ENCODE data around the gene MYBPC3.
A peak's percentile ranks its signal among the peaks of the same experiment; 100 is the strongest.

Gene MYBPC3

DNA sequence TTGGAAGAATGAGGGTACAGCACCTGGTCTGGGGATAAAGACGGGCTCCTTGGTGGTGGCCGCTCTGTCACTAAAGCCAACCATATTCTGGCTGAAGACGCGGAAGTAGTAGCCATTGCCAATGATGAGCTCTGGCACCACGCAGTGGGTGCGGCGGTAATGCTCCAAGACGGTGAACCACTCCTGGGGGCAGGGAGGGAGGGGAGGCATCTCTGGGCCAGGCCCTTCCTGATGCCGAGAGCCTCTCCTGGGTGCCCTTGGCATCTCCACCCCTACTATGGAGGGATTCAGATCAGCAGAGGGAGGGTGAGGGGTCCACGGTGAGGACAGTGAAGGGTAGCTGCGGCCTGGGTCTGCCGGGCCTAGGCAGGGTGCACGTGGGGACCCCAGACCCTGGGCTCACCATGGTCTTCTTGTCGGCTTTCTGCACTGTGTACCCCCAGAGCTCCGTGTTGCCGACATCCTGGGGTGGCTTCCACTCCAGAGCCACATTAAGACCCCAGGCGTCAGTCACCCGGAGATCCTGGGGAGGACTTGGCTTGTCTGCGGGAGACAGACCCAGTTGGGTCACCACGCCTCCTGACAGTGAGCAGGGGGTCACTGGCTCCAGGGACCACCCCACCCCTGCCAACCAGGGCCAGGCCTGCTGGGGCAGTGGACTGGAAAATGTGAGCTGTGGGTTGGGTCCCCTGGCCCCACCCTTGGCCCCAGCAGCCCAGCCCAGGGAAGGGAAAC is 19.5 kb downstream of the MYBPC3 start:
- no peak overlapping the region for H3K4me3 ChIP-seq (replicated peaks; ENCODE audit: low read depth, low read length)
- DNase-seq (ENCODE audit: low read depth), result no peak
- TF ChIP-seq CTCF (IDR thresholded peaks at IDR 0.05; ENCODE audit: low read length, missing control alignments), result no peak

DNA sequence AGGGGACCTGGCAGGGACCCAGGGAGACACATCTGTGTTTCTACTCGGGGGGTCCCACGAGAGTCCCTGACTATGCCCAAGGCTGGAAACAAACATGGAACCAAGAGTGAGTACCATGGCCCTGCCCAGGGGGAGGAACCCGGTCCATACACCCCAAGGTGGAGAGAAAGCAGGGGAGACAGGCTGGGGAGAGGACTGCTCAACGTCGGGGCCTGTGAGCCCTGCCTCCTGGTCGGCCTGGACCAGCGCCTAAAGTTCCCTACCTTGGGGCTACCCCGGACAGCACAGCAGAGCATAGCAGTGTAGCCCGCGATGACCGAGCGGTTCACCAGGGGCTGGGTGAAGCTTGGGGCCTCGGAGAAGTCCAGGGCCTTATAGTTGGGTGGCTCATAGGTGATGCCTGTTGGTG is 20.2 kb downstream of the MYBPC3 start:
- no peak for DNase-seq (ENCODE audit: low read depth)
- no peak for TF ChIP-seq CTCF (IDR thresholded peaks at IDR 0.05; ENCODE audit: low read length, missing control alignments)
- no peak overlapping the region for H3K4me3 ChIP-seq (replicated peaks; ENCODE audit: low read depth, low read length)

DNA sequence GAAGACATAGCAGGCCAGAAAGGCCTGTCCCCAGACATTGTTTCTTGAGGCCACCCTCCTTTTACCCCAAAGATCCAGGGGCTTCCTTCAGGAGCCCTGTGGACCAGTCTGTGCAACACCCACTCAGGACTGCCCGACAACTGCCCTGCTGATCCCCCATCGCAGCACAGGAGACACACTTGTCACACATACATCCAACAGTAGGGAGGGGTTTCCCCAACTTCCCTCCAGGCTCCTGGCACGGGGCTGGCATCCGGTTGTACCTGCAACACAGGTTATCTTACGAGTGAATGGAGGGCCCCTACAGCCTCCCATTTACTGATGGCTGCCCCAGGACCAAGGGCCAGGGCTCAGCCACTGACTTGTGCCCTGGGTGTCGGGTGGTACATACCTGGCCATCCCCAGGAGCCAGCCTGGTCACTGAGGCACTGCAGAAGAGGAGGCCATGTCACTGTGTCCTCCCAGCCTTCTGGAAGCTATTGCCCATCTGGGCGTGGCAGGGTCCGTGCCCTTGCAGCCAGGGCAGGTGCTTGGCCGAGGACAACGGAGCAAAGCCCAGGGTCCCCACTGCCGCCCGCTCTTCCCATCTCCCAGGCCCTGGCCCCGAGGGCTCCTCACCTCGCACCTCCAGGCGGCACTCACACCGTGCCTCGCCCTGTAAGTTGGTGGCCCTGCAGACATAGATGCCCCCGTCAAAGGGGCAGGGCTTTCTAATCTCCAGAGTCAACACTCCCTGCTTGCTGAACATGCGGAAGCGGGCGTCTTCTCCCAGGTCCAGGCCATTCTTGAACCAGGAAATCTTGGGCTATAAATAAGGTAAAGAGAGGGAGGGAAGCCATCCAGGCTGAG is 20.8 kb downstream of the MYBPC3 start:
- DNase-seq (ENCODE audit: low read depth), result no peak
- H3K4me3 ChIP-seq (replicated peaks; ENCODE audit: low read depth, low read length), result no peak overlapping the region
- no peak for TF ChIP-seq CTCF (IDR thresholded peaks at IDR 0.05; ENCODE audit: low read length, missing control alignments)

GRCh38 chr11:47329987-47330931 is 22.2 kb downstream of the MYBPC3 start:
- DNase-seq (ENCODE audit: low read depth), result peak; percentile 39
- no peak for TF ChIP-seq CTCF (IDR thresholded peaks at IDR 0.05; ENCODE audit: low read length, missing control alignments)
- H3K4me3 ChIP-seq (replicated peaks; ENCODE audit: low read depth, low read length), result no peak overlapping the region

DNA sequence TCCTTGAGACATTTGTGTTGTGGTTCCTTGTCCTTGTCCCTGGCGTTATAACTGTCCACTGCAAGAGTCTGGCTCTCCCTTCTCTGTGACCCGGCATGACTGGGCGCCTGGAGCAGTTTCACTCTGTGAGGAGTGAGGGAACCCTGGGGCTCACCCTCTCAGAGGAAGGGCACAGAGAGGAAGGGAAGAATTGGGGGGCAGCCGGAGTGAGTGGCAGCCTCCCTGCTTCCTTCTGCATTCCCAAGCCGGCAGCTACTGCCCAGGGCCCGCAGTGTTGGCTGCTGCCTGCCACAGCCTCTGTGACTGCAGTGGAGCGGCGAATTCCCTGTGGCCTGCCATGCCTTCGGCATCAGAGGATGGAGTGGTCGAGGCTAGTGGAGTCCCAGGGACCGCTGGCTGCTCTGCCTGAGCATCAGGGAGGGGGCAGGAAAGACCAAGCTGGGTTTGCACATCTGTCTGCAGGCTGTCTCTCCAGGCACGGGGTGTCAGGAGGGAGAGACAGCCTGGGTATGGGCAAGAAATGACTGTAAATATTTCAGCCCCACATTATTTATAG is 23.0 kb downstream of the MYBPC3 start:
- H3K4me3 ChIP-seq (replicated peaks; ENCODE audit: low read depth, low read length), result no peak overlapping the region
- DNase-seq (ENCODE audit: low read depth), result no peak
- no peak for TF ChIP-seq CTCF (IDR thresholded peaks at IDR 0.05; ENCODE audit: low read length, missing control alignments)
